Measurements from ENCODE around the gene IPO5. TPM values are rescaled to one million over a fixed set of nuclear protein-coding genes. Genes with fewer than 3 reads are reported as not detected.

IPO5 gene
- total and polyA plus RNA-seq, 4 donors: 35.6 to 128 (median 75.1) TPM

DNA sequence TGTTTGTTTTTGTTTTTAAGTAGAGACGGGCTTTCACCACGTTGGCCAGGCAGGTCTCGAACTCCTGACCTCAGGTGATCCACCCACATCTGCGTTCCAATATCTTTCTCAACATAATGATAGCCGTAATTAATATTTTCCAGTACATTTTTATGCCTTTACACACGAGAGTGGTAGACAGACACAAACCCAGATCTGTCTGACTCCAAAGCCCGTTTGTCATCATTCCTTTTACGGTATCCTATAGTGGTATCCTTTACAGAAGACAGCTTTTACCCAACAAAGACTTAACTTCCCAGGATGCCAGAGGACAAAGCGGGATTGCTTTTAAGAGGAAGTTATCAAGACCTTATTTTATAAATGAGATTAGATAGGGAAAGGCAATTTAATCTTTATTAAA, 59.8 kb downstream of the IPO5 start:
- Histone ChIP-seq H3K4me3 (ENCODE audit: low read length in 2 of 2) (no peak overlapping the region), H3K4me1 (ENCODE audit: control insufficient read depth in 1 of 2, insufficient read depth in 2 of 2, low read length in 2 of 2) (no peaks in the 10 kb centered on the region), H3K27me3 (ENCODE audit: control insufficient read depth in 1 of 2, insufficient read depth in 2 of 2, low read length in 1 of 2) (no peaks in the 10 kb centered on the region), H3K9me3 (ENCODE audit: control insufficient read depth, low read length) (no peaks in the 10 kb centered on the region), H3K27ac (ENCODE audit: low read depth in 1 of 2, low read length in 2 of 2) (no peak overlapping the region), H3K36me3 (ENCODE audit: control insufficient read depth in 1 of 2, insufficient read depth in 2 of 2, low read length in 1 of 2) (peaks cover 9 to 13% of the 10 kb centered on the region in 2 donors)
- ATAC-seq (ENCODE audit: low FRiP score) (no peak), DNase-seq (no peak)
- intact Hi-C loops (cut with DNase I): no loop called here
- WGBS, 2 donors: 91 to 92% methylated on average over 9 of the region's 9 CpGs

DNA sequence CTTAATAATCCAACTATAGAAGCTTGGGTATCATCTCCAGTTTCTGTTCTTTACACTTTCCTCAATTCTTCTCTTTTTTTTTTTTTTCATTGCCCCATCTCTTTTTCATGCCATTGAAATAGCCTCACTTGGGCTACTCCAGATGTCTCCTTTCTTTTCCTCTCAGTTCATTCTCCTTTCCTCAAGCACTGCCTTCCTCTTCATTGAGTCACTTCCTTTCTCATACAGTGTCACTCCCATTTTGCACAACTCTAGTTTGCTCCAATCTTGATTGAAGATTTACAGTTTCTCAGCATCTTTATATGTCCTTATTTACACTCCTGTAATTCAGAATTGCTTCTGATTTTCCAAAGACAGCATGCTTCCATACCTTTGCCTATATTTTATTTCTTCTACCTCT, 61.3 kb downstream of the IPO5 start:
- H3K27me3 ChIP-seq (ENCODE audit: control insufficient read depth in 1 of 2, insufficient read depth in 2 of 2, low read length in 1 of 2): no peaks in the 10 kb centered on the region
- no peak overlapping the region for H3K27ac ChIP-seq (ENCODE audit: low read depth in 1 of 2, low read length in 2 of 2)
- no peak for DNase-seq
- ATAC-seq (ENCODE audit: low FRiP score): no peak
- H3K9me3 ChIP-seq (ENCODE audit: control insufficient read depth, low read length): no peaks in the 10 kb centered on the region
- H3K4me1 ChIP-seq (ENCODE audit: control insufficient read depth in 1 of 2, insufficient read depth in 2 of 2, low read length in 2 of 2): no peaks in the 10 kb centered on the region
- H3K4me3 ChIP-seq (ENCODE audit: low read length in 2 of 2): no peak overlapping the region
- peaks cover 5 to 15% of the 10 kb centered on the region in 2 donors for H3K36me3 ChIP-seq (ENCODE audit: control insufficient read depth in 1 of 2, insufficient read depth in 2 of 2, low read length in 1 of 2)
- intact Hi-C loops (cut with DNase I): no loop called here

DNA sequence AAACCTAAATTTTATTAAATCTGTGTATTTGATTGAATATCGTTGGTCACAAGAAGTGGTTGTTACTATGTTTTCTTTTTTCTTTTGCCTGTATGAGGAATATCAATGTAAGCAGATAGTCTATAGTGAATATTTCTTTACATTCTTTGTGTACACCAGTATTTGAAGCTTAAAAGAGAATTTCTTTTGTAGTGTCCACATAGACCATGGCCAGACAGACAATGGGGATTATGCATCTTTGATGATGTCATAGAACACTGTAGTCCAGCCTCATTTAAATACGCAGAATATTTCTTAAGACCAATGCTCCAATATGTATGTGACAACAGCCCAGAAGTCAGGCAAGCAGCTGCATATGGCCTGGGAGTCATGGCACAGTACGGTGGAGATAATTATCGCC, 64.8 kb downstream of the IPO5 start:
- WGBS, 2 donors: 92 to 97% methylated on average over 4 of the region's 4 CpGs
- no peaks in the 10 kb centered on the region for H3K27me3 ChIP-seq (ENCODE audit: control insufficient read depth in 1 of 2, insufficient read depth in 2 of 2, low read length in 1 of 2)
- ATAC-seq (ENCODE audit: low FRiP score) (no peak), DNase-seq (no peak)
- H3K27ac ChIP-seq (ENCODE audit: low read depth in 1 of 2, low read length in 2 of 2): no peak overlapping the region
- peaks cover 7 to 15% of the 10 kb centered on the region in 2 donors for H3K36me3 ChIP-seq (ENCODE audit: control insufficient read depth in 1 of 2, insufficient read depth in 2 of 2, low read length in 1 of 2)
- no peaks in the 10 kb centered on the region for H3K9me3 ChIP-seq (ENCODE audit: control insufficient read depth, low read length)
- no peak overlapping the region for H3K4me3 ChIP-seq (ENCODE audit: low read length in 2 of 2)
- no peaks in the 10 kb centered on the region for H3K4me1 ChIP-seq (ENCODE audit: control insufficient read depth in 1 of 2, insufficient read depth in 2 of 2, low read length in 2 of 2)
- intact Hi-C loops (cut with DNase I): no loop called here

DNA sequence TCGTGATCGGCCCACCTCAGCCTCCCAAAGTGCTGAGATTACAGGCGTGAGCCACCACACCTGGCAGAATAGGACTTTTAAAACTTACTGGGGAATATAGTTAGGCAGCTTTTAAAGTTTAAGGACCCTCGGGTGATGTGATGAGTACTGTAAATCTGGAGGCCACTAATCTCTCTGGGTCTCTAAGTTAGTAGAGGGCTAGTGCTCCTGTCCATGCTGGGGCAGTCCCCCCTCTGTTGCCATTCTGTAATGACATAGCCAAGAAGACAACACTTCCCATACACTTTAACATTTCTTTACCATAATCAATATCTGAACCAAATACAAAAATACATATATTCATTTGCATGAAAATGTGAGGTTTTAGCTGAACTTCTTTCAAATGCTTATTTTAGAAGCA, 65.7 kb downstream of the IPO5 start:
- H3K27ac ChIP-seq (ENCODE audit: low read depth in 1 of 2, low read length in 2 of 2): no peak overlapping the region
- peaks cover 7 to 15% of the 10 kb centered on the region in 2 donors for H3K36me3 ChIP-seq (ENCODE audit: control insufficient read depth in 1 of 2, insufficient read depth in 2 of 2, low read length in 1 of 2)
- 94 to 97% methylated on average over 4 of the region's 4 CpGs for WGBS, 2 donors
- intact Hi-C loops (cut with DNase I): no loop called here
- DNase-seq (no peak), ATAC-seq (ENCODE audit: low FRiP score) (no peak)
- no peak overlapping the region for H3K4me3 ChIP-seq (ENCODE audit: low read length in 2 of 2)
- H3K4me1 ChIP-seq (ENCODE audit: control insufficient read depth in 1 of 2, insufficient read depth in 2 of 2, low read length in 2 of 2): no peaks in the 10 kb centered on the region
- no peaks in the 10 kb centered on the region for H3K27me3 ChIP-seq (ENCODE audit: control insufficient read depth in 1 of 2, insufficient read depth in 2 of 2, low read length in 1 of 2)
- H3K9me3 ChIP-seq (ENCODE audit: control insufficient read depth, low read length): no peaks in the 10 kb centered on the region

DNA sequence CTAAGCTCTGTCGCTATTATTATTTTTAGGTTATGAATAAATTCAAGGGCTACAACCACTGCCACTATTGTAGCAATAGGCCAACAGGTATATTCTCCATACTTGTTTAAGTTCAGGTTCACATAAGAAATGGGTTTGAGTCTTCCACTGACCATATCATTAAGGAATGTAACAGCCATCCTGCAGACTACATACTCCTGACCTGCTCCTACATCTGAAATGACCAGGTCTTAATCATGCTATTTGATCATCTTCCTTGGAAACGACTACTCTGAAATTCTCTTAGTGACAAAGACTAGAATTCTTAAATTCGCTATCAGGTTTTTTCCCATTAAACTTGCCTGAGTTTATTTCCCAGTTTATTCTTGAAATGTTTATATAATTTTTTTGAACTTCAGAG, 66.8 kb downstream of the IPO5 start:
- WGBS, 2 donors: 91 to 95% methylated on average over 3 of the region's 3 CpGs
- Histone ChIP-seq H3K27me3 (ENCODE audit: control insufficient read depth in 1 of 2, insufficient read depth in 2 of 2, low read length in 1 of 2) (no peaks in the 10 kb centered on the region), H3K4me3 (ENCODE audit: low read length in 2 of 2) (no peak overlapping the region), H3K9me3 (ENCODE audit: control insufficient read depth, low read length) (no peaks in the 10 kb centered on the region), H3K4me1 (ENCODE audit: control insufficient read depth in 1 of 2, insufficient read depth in 2 of 2, low read length in 2 of 2) (no peaks in the 10 kb centered on the region), H3K27ac (ENCODE audit: low read depth in 1 of 2, low read length in 2 of 2) (no peak overlapping the region), H3K36me3 (ENCODE audit: control insufficient read depth in 1 of 2, insufficient read depth in 2 of 2, low read length in 1 of 2) (peaks cover 7 to 10% of the 10 kb centered on the region in 2 donors)
- ATAC-seq (ENCODE audit: low FRiP score): no peak
- no peak for DNase-seq
- intact Hi-C loops (cut with DNase I): no loop called here

DNA sequence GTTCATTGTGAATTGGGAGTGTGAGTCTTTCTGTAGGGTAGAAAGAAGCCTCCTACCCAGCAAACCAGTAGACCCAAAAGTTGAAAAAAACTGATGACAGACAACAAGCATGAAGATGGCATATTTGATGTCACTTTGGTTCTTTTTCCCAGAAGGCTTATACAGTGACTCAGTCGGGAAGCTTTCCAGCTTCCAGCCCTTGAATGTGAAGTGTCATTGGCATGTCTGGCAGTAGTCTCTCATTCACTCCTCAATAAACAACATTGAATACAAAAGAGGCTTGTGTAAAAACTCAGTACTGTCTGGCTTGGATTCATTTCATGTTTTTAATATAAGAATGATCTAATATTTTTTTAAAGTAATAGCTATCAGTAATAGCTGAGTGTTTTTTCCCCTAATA, 68.7 kb downstream of the IPO5 start:
- Histone ChIP-seq H3K27ac (ENCODE audit: low read depth in 1 of 2, low read length in 2 of 2) (no peak overlapping the region), H3K9me3 (ENCODE audit: control insufficient read depth, low read length) (no peaks in the 10 kb centered on the region), H3K27me3 (ENCODE audit: control insufficient read depth in 1 of 2, insufficient read depth in 2 of 2, low read length in 1 of 2) (no peaks in the 10 kb centered on the region), H3K36me3 (ENCODE audit: control insufficient read depth in 1 of 2, insufficient read depth in 2 of 2, low read length in 1 of 2) (peaks cover 4% of the 10 kb centered on the region in 2 donors), H3K4me3 (ENCODE audit: low read length in 2 of 2) (no peak overlapping the region), H3K4me1 (ENCODE audit: control insufficient read depth in 1 of 2, insufficient read depth in 2 of 2, low read length in 2 of 2) (no peaks in the 10 kb centered on the region)
- intact Hi-C loops (cut with DNase I): no loop called here
- WGBS, 2 donors: 48 to 67% methylated on average over 1 of the region's 1 CpG
- ATAC-seq (ENCODE audit: low FRiP score) (no peak), DNase-seq (no peak)

DNA sequence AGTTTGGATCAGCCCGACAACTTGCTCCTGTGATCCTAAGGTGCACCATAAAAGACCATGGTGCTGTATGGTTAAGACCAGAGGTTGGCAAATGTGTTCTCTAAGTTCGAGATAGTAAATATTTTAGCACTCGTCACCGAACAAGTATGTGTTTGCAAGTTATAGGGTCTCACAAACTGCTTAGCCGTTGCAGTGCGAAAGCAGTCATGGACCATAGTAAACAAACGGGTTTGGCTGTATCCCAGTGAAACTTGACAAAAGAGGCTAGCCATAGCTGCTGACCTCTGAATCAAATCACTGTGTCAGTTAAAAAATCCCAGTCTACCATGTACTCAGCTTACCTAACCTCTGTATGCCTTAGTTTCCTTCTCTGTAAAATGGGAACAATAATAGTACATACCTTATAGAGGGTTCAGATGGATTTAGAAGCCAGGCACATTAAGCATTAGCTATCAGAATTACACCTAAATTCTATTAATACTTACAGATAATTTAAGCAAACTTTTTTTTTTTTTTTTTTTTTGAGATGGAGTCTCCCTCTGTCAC, 72.1 kb downstream of the IPO5 start:
- 87 to 91% methylated on average over 7 of the region's 7 CpGs for WGBS, 2 donors

DNA sequence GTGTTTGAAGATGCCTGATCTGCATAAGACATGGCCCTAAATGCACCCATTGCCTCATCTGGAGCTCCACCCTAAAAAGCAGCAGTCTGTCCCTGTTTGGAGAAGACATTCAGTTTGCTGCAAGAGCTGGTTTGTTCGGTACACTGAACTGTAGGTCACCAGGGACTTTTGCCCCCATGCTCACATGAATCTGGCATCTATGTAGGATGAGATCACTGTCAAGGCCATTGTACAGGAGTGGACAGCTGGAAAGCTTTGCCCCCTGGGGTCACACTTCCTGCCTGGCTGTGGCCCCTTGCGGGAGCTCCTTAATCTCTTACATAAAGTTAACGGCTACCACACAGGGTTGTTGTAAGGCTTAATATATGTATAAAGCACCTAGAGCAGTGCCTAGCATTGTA, 73.0 kb downstream of the IPO5 start:
- H3K9me3 ChIP-seq (ENCODE audit: control insufficient read depth, low read length): no peaks in the 10 kb centered on the region
- no peak for ATAC-seq (ENCODE audit: low FRiP score)
- WGBS, 2 donors: 66 to 70% methylated on average over 3 of the region's 3 CpGs
- intact Hi-C loops (cut with DNase I): no loop called here
- H3K36me3 ChIP-seq (ENCODE audit: control insufficient read depth in 1 of 2, insufficient read depth in 2 of 2, low read length in 1 of 2): peaks cover 0 to 2% of the 10 kb centered on the region in 2 donors
- no peak for DNase-seq
- H3K27ac ChIP-seq (ENCODE audit: low read depth in 1 of 2, low read length in 2 of 2): no peak overlapping the region
- H3K27me3 ChIP-seq (ENCODE audit: control insufficient read depth in 1 of 2, insufficient read depth in 2 of 2, low read length in 1 of 2): no peaks in the 10 kb centered on the region
- no peak overlapping the region for H3K4me3 ChIP-seq (ENCODE audit: low read length in 2 of 2)
- no peaks in the 10 kb centered on the region for H3K4me1 ChIP-seq (ENCODE audit: control insufficient read depth in 1 of 2, insufficient read depth in 2 of 2, low read length in 2 of 2)

More for the DNA sequence above, 72.1 kb downstream of the IPO5 start:
- DNase-seq (no peak), ATAC-seq (ENCODE audit: low FRiP score) (no peak)
- no peak overlapping the region for H3K4me3 ChIP-seq (ENCODE audit: low read length in 2 of 2)
- intact Hi-C loops (cut with DNase I): no loop called here
- H3K27me3 ChIP-seq (ENCODE audit: control insufficient read depth in 1 of 2, insufficient read depth in 2 of 2, low read length in 1 of 2): no peaks in the 10 kb centered on the region
- H3K36me3 ChIP-seq (ENCODE audit: control insufficient read depth in 1 of 2, insufficient read depth in 2 of 2, low read length in 1 of 2): peaks cover 0 to 2% of the 10 kb centered on the region in 2 donors
- no peaks in the 10 kb centered on the region for H3K4me1 ChIP-seq (ENCODE audit: control insufficient read depth in 1 of 2, insufficient read depth in 2 of 2, low read length in 2 of 2)
- no peak overlapping the region for H3K27ac ChIP-seq (ENCODE audit: low read depth in 1 of 2, low read length in 2 of 2)
- no peaks in the 10 kb centered on the region for H3K9me3 ChIP-seq (ENCODE audit: control insufficient read depth, low read length)

DNA sequence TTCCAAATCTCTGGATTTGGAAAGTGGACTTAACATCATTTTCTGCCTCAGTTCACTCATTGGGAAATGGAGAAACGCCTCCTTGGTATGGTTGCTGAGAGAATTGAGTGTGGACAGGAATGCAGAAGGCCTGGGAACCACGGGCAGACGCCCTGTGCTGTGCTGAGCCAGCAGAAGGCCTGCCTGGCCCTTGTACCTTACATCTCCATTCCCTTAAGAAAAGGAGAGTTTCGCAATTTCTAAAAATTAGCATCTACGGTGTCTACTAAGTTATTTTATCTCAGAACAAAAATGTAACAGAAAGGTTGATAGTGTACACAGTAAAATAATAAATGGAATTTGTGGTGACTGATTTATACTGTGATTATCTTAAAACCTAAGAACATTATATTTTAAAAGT, 78.7 kb downstream of the IPO5 start:
- H3K27ac ChIP-seq (ENCODE audit: low read depth in 1 of 2, low read length in 2 of 2): no peak overlapping the region
- DNase-seq (no peak), ATAC-seq (ENCODE audit: low FRiP score) (no peak)
- 67 to 76% methylated on average over 5 of the region's 5 CpGs for WGBS, 2 donors
- no peaks in the 10 kb centered on the region for H3K27me3 ChIP-seq (ENCODE audit: control insufficient read depth in 1 of 2, insufficient read depth in 2 of 2, low read length in 1 of 2)
- H3K4me3 ChIP-seq (ENCODE audit: low read length in 2 of 2): no peak overlapping the region
- intact Hi-C loops (cut with DNase I): loop anchor here in 1 of 2 donors (10.0 kb wide), 1 partner anchor 643 kb away; no protein-coding TSS in a partner anchor
- H3K4me1 ChIP-seq (ENCODE audit: control insufficient read depth in 1 of 2, insufficient read depth in 2 of 2, low read length in 2 of 2): no peaks in the 10 kb centered on the region
- H3K36me3 ChIP-seq (ENCODE audit: control insufficient read depth in 1 of 2, insufficient read depth in 2 of 2, low read length in 1 of 2): no peaks in the 10 kb centered on the region
- no peaks in the 10 kb centered on the region for H3K9me3 ChIP-seq (ENCODE audit: control insufficient read depth, low read length)
